Measurements from ENCODE around the gene ITFG1. TPM values are rescaled to one million over a fixed set of nuclear protein-coding genes. Genes with fewer than 3 reads are reported as not detected.

Gene ITFG1
- total RNA-seq, 1 experiment from 2014 or later: 18.0 TPM

GRCh38 chr16:47260503-47260902 is 200.4 kb downstream of the ITFG1 start:
- Histone ChIP-seq H3K23me2 (ENCODE audit: insufficient read length, low read depth, low read length, poor library complexity, severe bottlenecking) (no peaks in the 10 kb centered on the region), H3K18ac (ENCODE audit: insufficient read length, low read depth, low read length) (no peak overlapping the region), H3K4me1 (ENCODE audit: insufficient read depth, low read length) (no peaks in the 10 kb centered on the region), H2BK5ac (ENCODE audit: insufficient read length, low read length) (no peak overlapping the region), H4K5ac (ENCODE audit: insufficient read length, low read depth, low read length) (no peak overlapping the region), H4K20me1 (ENCODE audit: control insufficient read depth, insufficient read depth, insufficient read length) (no peaks in the 10 kb centered on the region), H3K9me3 (ENCODE audit: control insufficient read depth, low read depth, low read length) (no peaks in the 10 kb centered on the region), H3K56ac (ENCODE audit: insufficient read length, low read depth, low read length) (no peak overlapping the region), H2BK12ac (ENCODE audit: insufficient read length, low read depth, low read length) (no peak overlapping the region), H3K4me2 (ENCODE audit: insufficient read depth, insufficient read length, low read length) (no peak overlapping the region), H3K9ac (ENCODE audit: extremely low read depth, insufficient read length, low read length) (no peak overlapping the region), H3T11ph (ENCODE audit: low read length) (no peak overlapping the region), H3K23ac (ENCODE audit: insufficient read length, low read depth, low read length) (no peak overlapping the region), H2BK15ac (ENCODE audit: low read depth, low read length) (no peak overlapping the region), H3K79me1 (ENCODE audit: insufficient read depth, low read depth, low read length, poor library complexity, severe bottlenecking) (no peaks in the 10 kb centered on the region), H3K27ac (ENCODE audit: insufficient read length, low read depth, low read length) (no peak overlapping the region), H2BK120ac (ENCODE audit: low read depth, low read length, poor library complexity, severe bottlenecking) (no peak overlapping the region), H4K8ac (replicated peaks; ENCODE audit: insufficient read length, low read depth, low read length) (no peak overlapping the region), H2AK5ac (ENCODE audit: insufficient read length, low read length) (no peak overlapping the region), H3K79me2 (ENCODE audit: insufficient read depth, low read length) (no peaks in the 10 kb centered on the region), H2BK20ac (ENCODE audit: low read depth, low read length, poor library complexity, severe bottlenecking) (no peak overlapping the region), H4K91ac (ENCODE audit: insufficient read length, low read depth, low read length) (no peak overlapping the region), H3K27me3 (ENCODE audit: insufficient read depth, low read length) (no peaks in the 10 kb centered on the region), H3K4ac (ENCODE audit: low read depth, low read length) (no peak overlapping the region), H3K14ac (ENCODE audit: insufficient read depth, low read length) (no peak overlapping the region), H2AFZ (ENCODE audit: low read length) (no peak overlapping the region)
- Mint-ChIP-seq H3K9me3 (no peaks in the 10 kb centered on the region), H3K36me3 (ENCODE audit: insufficient read depth in 1 of 3, low read depth in 3 of 3) (peaks cover 0 to 16% (median 12%) of the 10 kb centered on the region in 3 experiments; a peak in 3 of 7 replicates), H3K4me3 (no peak overlapping the region), H3K27ac (no peak overlapping the region; a peak in 1 of 7 replicates), H3K4me1 (no peaks in the 10 kb centered on the region), H3K27me3 (ENCODE audit: low read depth) (no peaks in the 10 kb centered on the region)
- no peak for DNase-seq
- TF ChIP-seq, protein P1, sequence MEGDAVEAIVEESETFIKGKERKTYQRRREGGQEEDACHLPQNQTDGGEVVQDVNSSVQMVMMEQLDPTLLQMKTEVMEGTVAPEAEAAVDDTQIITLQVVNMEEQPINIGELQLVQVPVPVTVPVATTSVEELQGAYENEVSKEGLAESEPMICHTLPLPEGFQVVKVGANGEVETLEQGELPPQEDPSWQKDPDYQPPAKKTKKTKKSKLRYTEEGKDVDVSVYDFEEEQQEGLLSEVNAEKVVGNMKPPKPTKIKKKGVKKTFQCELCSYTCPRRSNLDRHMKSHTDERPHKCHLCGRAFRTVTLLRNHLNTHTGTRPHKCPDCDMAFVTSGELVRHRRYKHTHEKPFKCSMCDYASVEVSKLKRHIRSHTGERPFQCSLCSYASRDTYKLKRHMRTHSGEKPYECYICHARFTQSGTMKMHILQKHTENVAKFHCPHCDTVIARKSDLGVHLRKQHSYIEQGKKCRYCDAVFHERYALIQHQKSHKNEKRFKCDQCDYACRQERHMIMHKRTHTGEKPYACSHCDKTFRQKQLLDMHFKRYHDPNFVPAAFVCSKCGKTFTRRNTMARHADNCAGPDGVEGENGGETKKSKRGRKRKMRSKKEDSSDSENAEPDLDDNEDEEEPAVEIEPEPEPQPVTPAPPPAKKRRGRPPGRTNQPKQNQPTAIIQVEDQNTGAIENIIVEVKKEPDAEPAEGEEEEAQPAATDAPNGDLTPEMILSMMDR (conservative IDR thresholded peaks at IDR 0.05): no peak
- WGBS (ENCODE audit: extremely low coverage, insufficient read length, low lambda C conversion rate): no CpG with 5 or more reads among the region's 11 CpGs
